CD4-positive, alpha-beta T cell (primary cell): Measurements from ENCODE around the gene KLF15. TPM values are rescaled to one million over a fixed set of nuclear protein-coding genes. Genes with fewer than 3 reads are reported as not detected.

Experiments
- ATAC-seq: fragments of 200-7000 bp; cut with Tn5 transposase; one replicate; pipeline ENCODE4 v1.10.0; 2022; ENCODE audit warnings: mild to moderate bottlenecking; ENCODE audit not compliant: poor library complexity
- CTCF ChIA-PET: fragments of 350-600 bp; sonication (Branson Sonifier 250); formaldehyde crosslinking; loops from one replicate; lab custom pipeline; 2021; ENCODE audit warnings: antibody characterized with exemption, inconsistent platforms; lab: Charles Lee
- POLR2A ChIA-PET: fragments of 350-600 bp; sonication (Branson Sonifier 250); formaldehyde crosslinking; loops from one replicate; lab custom pipeline; 2021; ENCODE audit warnings: antibody characterized with exemption, inconsistent platforms; lab: Charles Lee
- DNase-seq, 14 experiments: peaks; one replicate each; pipeline ENCODE4 v3.0.0-alpha.2; 2013 to 2020; ENCODE audit warnings: mixed read lengths in 2 of 14
- H3K27ac ChIP-seq, 2 donors: one replicate each; pipeline versions ENCODE4 v1.5.1 to v1.7.0; 2013; ENCODE audit warnings: low read length in 2 of 2, low read depth in 1 of 2, mild to moderate bottlenecking in 1 of 2
- H3K27me3 ChIP-seq, 2 experiments: 1 replicate in 1 of 2; 2 replicates in 1 of 2; pipeline versions ENCODE4 v1.6.1 to v1.7.0; 2013; ENCODE audit warnings: low read length in 2 of 2, control low read depth in 1 of 2, mild to moderate bottlenecking in 1 of 2, moderate library complexity in 1 of 2; ENCODE audit not compliant: insufficient read depth in 2 of 2, control insufficient read depth in 1 of 2
- H3K36me3 ChIP-seq: one replicate; pipeline ENCODE4 v1.6.1; 2013; ENCODE audit warnings: low read length, control low read depth; ENCODE audit not compliant: insufficient read depth
- H3K4me1 ChIP-seq: one replicate; pipeline ENCODE4 v1.6.1; 2013; ENCODE audit warnings: low read length, control low read depth; ENCODE audit not compliant: insufficient read depth
- H3K4me3 ChIP-seq: one replicate; pipeline ENCODE4 v1.5.1; 2013; ENCODE audit warnings: mild to moderate bottlenecking, low read length, moderate library complexity
- H3K9me3 ChIP-seq, 2 experiments: 1 replicate in 1 of 2; 2 replicates in 1 of 2; pipeline versions ENCODE4 v1.6.1 to v1.7.0; 2013; ENCODE audit warnings: low read length in 2 of 2, mild to moderate bottlenecking in 2 of 2, control low read depth in 1 of 2, moderate library complexity in 1 of 2; ENCODE audit not compliant: control insufficient read depth in 1 of 2, insufficient read depth in 1 of 2
- H3K27ac Mint-ChIP-seq: one replicate; pipeline ENCODE4 v1.8.0; 2020; ENCODE audit warnings: mixed read lengths
- H3K27me3 Mint-ChIP-seq: one replicate; pipeline ENCODE4 v1.8.0; 2021; ENCODE audit warnings: mixed read lengths
- H3K36me3 Mint-ChIP-seq: one replicate; pipeline ENCODE4 v1.8.0; 2021; ENCODE audit warnings: low read depth, mixed read lengths
- H3K4me1 Mint-ChIP-seq: one replicate; pipeline ENCODE4 v1.8.0; 2021; ENCODE audit warnings: low read depth, mixed read lengths
- H3K4me3 Mint-ChIP-seq: one replicate; pipeline ENCODE4 v1.8.0; 2020; ENCODE audit warnings: mild to moderate bottlenecking, mixed read lengths
- H3K9me3 Mint-ChIP-seq: one replicate; pipeline ENCODE4 v1.8.0; 2020; ENCODE audit warnings: mixed read lengths
- CTCF ChIP-seq: fragments of 200-600 bp; IDR thresholded peaks from one replicate; pipeline ENCODE4 v1.8.0; 2022; ENCODE audit warnings: antibody characterized with exemption, mild to moderate bottlenecking
- intact Hi-C, 2 experiments: fragments of 100-400 bp; cut with DNase I in 1 of 2; cut with micrococcal nuclease in 1 of 2; formaldehyde crosslinking; loops; one replicate each; pipeline versions ENCODE4 v1.15.1 to v1.9.0; 2023 to 2025; cut with DNase I, micrococcal nuclease
- total RNA-seq, 174 experiments: library from RNA in 2 of 174; stranded (reverse) in 2 of 174; gene quantifications; one replicate each; pipeline ENCODE4 v1.2.3 and lab custom pipeline; 2021 to 2026

Gene KLF15
- total RNA-seq, 2 experiments from 2014 or later, result 0.30 TPM; not detected in 1

GRCh38 chr3:126360714-126361060, 3.5 kb upstream of the KLF15 start:
- Histone ChIP-seq H3K4me3 (no peak overlapping the region), H3K36me3 (no peaks in the 10 kb centered on the region), H3K27ac (no peak overlapping the region), H3K9me3 (peaks cover 0 to 9% of the 10 kb centered on the region in 2 experiments), H3K27me3 (peaks cover 38 to 39% of the 10 kb centered on the region in 2 experiments), H3K4me1 (peaks cover 22% of the 10 kb centered on the region)
- TF ChIP-seq CTCF, result no peak
- ATAC-seq, result no peak
- POLR2A ChIA-PET, result no interaction called here
- no peak for DNase-seq
- H3K27me3 Mint-ChIP-seq, result peaks cover 59% of the 10 kb centered on the region
- H3K9me3 Mint-ChIP-seq, result no peaks in the 10 kb centered on the region
- H3K27ac Mint-ChIP-seq, result no peak overlapping the region
- CTCF ChIA-PET, result no interaction called here
- H3K4me1 Mint-ChIP-seq, result peaks cover 13% of the 10 kb centered on the region
- H3K36me3 Mint-ChIP-seq, result no peaks in the 10 kb centered on the region
- intact Hi-C loops, result no loop called here
- no peak overlapping the region for H3K4me3 Mint-ChIP-seq

GRCh38 chr3:126360046-126360713, 3.0 kb upstream of the KLF15 start:
- no peaks in the 10 kb centered on the region for H3K36me3 ChIP-seq
- Mint-ChIP-seq H3K9me3 (no peaks in the 10 kb centered on the region), H3K4me3 (peak overlapping the region; percentile 15), H3K4me1 (peaks cover 17% of the 10 kb centered on the region), H3K36me3 (no peaks in the 10 kb centered on the region), H3K27ac (no peak overlapping the region), H3K27me3 (peaks cover 64% of the 10 kb centered on the region)
- peaks cover 0 to 12% of the 10 kb centered on the region in 2 experiments for H3K9me3 ChIP-seq
- H3K27me3 ChIP-seq, result peaks cover 43 to 44% of the 10 kb centered on the region in 2 experiments
- POLR2A ChIA-PET, result no interaction called here
- intact Hi-C loops, result no loop called here
- peaks cover 24% of the 10 kb centered on the region for H3K4me1 ChIP-seq
- H3K27ac ChIP-seq, result no peak overlapping the region
- no peak overlapping the region for H3K4me3 ChIP-seq
- ATAC-seq, result no peak
- DNase-seq, result peak in 1 of 14 experiments; percentile 0
- CTCF ChIA-PET, result no interaction called here
- TF ChIP-seq CTCF, result no peak

- no peak overlapping the region for H3K27ac ChIP-seq
- POLR2A ChIA-PET, result no interaction called here
- H3K27me3 ChIP-seq, result peaks cover 45 to 49% of the 10 kb centered on the region in 2 experiments
- no peaks in the 10 kb centered on the region for H3K36me3 ChIP-seq
- Mint-ChIP-seq H3K27me3 (peaks cover 66% of the 10 kb centered on the region), H3K9me3 (no peaks in the 10 kb centered on the region), H3K36me3 (no peaks in the 10 kb centered on the region), H3K4me1 (peaks cover 17% of the 10 kb centered on the region), H3K4me3 (peak overlapping the region; percentile 91), H3K27ac (no peak overlapping the region)
- peaks cover 0 to 12% of the 10 kb centered on the region in 2 experiments for H3K9me3 ChIP-seq
- CTCF ChIA-PET, result no interaction called here
- no peak overlapping the region for H3K4me3 ChIP-seq
- peaks cover 24% of the 10 kb centered on the region for H3K4me1 ChIP-seq
- intact Hi-C loops, result loop anchor here in 1 of 2 experiments (5.0 kb wide), 4 partner anchors 119 to 1314 kb away; partner anchors contain the start of genes ABTB1, CHCHD6, SLC41A3 and ZXDC
- DNase-seq (no peak), ATAC-seq (no peak)
- TF ChIP-seq CTCF, result no peak
Measured at GRCh38 chr3:126358816-126359181, 1.6 kb upstream of the KLF15 start.
